Measurements from ENCODE around the gene RPLP2. TPM values are rescaled to one million over a fixed set of nuclear protein-coding genes. Genes with fewer than 3 reads are reported as not detected.

The RPLP2 gene
- total RNA-seq, 1 experiment from 2014 or later = 1,270 TPM

DNA sequence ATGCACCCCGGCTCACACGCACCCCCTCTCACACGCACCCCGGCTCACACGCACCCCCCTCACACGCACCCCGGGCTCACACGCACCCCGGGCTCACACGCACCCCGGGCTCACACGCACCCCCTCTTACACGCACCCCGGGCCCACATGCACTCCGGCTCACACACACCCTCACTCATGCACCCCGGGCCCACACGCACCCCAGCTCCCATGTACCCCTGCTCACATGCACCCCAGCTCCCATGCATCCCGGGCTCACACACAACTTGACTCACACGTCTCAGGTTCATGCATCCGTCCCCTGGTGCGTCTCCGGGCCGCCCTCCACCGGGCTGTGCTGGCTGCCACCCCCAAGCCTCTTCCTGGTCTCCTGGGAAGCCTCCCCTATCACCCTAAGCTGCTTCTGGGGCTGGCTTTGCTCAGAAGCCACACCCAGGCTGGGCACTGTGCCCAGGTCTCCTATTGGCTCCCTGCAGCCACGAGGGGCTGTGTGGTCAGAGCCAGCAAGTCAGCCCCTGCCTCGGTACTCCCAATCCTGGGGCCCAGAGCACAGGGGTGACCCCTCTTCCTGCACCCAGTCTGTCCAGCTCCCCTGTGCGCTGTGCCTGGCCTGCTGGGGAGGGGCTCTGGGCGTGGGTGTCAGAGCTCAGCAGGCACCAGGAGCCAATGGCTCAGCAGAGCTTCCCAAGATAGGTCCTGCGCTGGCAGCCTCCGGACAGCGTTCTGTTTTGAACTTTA is 49.8 kb downstream of the RPLP2 start:
- Histone ChIP-seq H3K4me1 (replicated peaks; ENCODE audit: insufficient read depth) (no peaks in the 10 kb centered on the region), H3K4me2 (no peak overlapping the region), H3K27me3 (ENCODE audit: insufficient read depth, low read depth) (no peaks in the 10 kb centered on the region), H3K9me3 (ENCODE audit: insufficient read depth, low read depth) (no peaks in the 10 kb centered on the region), H3F3A (ENCODE audit: insufficient read depth, low read depth) (no peaks in the 10 kb centered on the region), H3K79me2 (ENCODE audit: low read depth) (no peaks in the 10 kb centered on the region), H3K27ac (no peak overlapping the region), H3K36me3 (ENCODE audit: low read depth) (no peaks in the 10 kb centered on the region), H3K9me2 (ENCODE audit: insufficient read depth) (no peaks in the 10 kb centered on the region), H4K20me1 (ENCODE audit: insufficient read depth) (no peaks in the 10 kb centered on the region), H3K4me3 (no peak overlapping the region), H2AFZ (no peak overlapping the region)
- POLR2A ChIA-PET (ENCODE audit: unreplicated experiment) = no interaction called here
- CTCF ChIA-PET = no interaction called here
- BruUV-seq (replicated peaks) = no TSS peak
- peak in 1 of 2 experiments; percentile 45 for DNase-seq
- TF ChIP-seq, protein P1, sequence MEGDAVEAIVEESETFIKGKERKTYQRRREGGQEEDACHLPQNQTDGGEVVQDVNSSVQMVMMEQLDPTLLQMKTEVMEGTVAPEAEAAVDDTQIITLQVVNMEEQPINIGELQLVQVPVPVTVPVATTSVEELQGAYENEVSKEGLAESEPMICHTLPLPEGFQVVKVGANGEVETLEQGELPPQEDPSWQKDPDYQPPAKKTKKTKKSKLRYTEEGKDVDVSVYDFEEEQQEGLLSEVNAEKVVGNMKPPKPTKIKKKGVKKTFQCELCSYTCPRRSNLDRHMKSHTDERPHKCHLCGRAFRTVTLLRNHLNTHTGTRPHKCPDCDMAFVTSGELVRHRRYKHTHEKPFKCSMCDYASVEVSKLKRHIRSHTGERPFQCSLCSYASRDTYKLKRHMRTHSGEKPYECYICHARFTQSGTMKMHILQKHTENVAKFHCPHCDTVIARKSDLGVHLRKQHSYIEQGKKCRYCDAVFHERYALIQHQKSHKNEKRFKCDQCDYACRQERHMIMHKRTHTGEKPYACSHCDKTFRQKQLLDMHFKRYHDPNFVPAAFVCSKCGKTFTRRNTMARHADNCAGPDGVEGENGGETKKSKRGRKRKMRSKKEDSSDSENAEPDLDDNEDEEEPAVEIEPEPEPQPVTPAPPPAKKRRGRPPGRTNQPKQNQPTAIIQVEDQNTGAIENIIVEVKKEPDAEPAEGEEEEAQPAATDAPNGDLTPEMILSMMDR (conservative IDR thresholded peaks at IDR 0.05) = no peak
- no peak for TF ChIP-seq EZH2 (IDR thresholded peaks at IDR 0.05; ENCODE audit: low read depth)
- intact Hi-C loops (cut with micrococcal nuclease; ENCODE audit: unreplicated experiment) = no loop called here

DNA sequence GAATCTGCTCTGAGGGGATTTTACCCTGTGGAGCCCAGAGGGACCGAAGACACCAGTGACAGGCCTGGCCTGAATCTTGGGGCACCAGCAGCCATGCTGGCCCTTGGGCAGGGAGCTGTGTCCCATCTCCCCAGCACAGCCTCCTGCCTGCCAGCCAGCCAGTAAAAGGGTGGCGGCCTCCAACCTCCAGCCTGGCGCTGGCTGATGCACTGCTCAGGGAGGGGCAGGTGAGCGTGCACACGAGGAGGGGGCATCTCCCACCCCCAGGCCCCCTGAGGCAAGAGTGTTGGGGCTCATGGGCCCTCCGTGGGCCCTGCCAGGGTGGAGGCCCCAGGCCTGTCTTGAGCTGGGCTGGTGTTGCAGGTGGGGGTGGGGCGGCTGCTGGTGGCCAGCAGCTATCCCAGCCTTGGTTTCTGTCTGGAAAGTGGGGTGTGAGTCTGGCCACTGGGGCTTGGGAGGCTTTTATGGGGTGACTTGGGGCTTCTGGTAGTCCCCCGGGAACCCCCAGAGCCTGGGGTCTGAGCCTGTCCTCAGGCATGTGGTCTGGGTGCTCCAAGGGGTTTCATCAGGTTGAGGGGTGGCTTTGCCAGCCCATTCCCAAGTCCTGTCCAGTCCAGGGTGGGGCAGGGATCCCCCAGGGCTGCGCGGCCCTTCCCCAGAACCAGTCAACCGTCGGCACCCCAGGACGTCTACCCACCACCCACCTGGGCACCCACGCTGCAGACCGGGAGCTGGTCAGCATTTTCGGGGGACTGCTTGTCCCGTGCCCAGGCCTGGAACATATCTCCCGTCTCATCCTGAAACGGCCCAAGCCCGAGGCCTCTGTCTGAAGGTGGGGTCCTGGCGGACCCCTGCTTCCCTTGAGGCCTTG is 50.7 kb downstream of the RPLP2 start:
- H3K9me2 ChIP-seq (ENCODE audit: insufficient read depth) = no peaks in the 10 kb centered on the region
- H3K27ac ChIP-seq = no peak overlapping the region
- H3K4me1 ChIP-seq (replicated peaks; ENCODE audit: insufficient read depth) = no peaks in the 10 kb centered on the region
- BruUV-seq (replicated peaks) = no TSS peak
- no peak overlapping the region for H3K4me2 ChIP-seq
- no peak overlapping the region for H2AFZ ChIP-seq
- CTCF ChIA-PET = no interaction called here
- H4K20me1 ChIP-seq (ENCODE audit: insufficient read depth) = no peaks in the 10 kb centered on the region
- H3K36me3 ChIP-seq (ENCODE audit: low read depth) = no peaks in the 10 kb centered on the region
- H3K27me3 ChIP-seq (ENCODE audit: insufficient read depth, low read depth) = no peaks in the 10 kb centered on the region
- no peak overlapping the region for H3K4me3 ChIP-seq
- DNase-seq = no peak
- H3K9me3 ChIP-seq (ENCODE audit: insufficient read depth, low read depth) = no peaks in the 10 kb centered on the region
- POLR2A ChIA-PET (ENCODE audit: unreplicated experiment) = no interaction called here
- TF ChIP-seq, protein P1 (conservative IDR thresholded peaks at IDR 0.05) = no peak
- no peak for TF ChIP-seq EZH2 (IDR thresholded peaks at IDR 0.05; ENCODE audit: low read depth)
- no peaks in the 10 kb centered on the region for H3K79me2 ChIP-seq (ENCODE audit: low read depth)
- intact Hi-C loops (cut with micrococcal nuclease; ENCODE audit: unreplicated experiment) = no loop called here
- H3F3A ChIP-seq (ENCODE audit: insufficient read depth, low read depth) = no peaks in the 10 kb centered on the region

DNA sequence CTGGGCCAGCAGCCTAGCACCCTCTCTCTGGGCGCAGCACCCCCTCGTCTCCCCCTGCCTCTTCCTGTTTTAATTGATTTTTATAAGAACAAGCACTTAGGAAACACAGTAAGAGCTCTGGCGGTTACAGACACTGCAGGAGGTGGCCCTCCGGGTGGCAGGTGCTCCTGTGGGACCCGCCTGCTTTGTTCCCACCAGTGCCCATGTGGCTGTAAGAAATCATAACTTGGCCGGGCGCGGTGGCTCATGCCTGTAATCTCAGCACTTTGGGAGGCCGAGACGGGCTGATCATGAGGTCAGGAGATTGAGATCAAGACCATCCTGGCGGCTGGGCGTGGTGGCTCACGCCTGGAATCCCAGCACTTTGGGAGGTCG is 51.3 kb downstream of the RPLP2 start:
- H3K4me3 ChIP-seq = no peak overlapping the region
- no peaks in the 10 kb centered on the region for H3K27me3 ChIP-seq (ENCODE audit: insufficient read depth, low read depth)
- POLR2A ChIA-PET (ENCODE audit: unreplicated experiment) = no interaction called here
- no peaks in the 10 kb centered on the region for H3K9me2 ChIP-seq (ENCODE audit: insufficient read depth)
- CTCF ChIA-PET = no interaction called here
- H3K9me3 ChIP-seq (ENCODE audit: insufficient read depth, low read depth) = no peaks in the 10 kb centered on the region
- no peak overlapping the region for H3K27ac ChIP-seq
- TF ChIP-seq, protein P1 (conservative IDR thresholded peaks at IDR 0.05) = no peak
- TF ChIP-seq EZH2 (IDR thresholded peaks at IDR 0.05; ENCODE audit: low read depth) = no peak
- H3K36me3 ChIP-seq (ENCODE audit: low read depth) = no peaks in the 10 kb centered on the region
- no peaks in the 10 kb centered on the region for H3F3A ChIP-seq (ENCODE audit: insufficient read depth, low read depth)
- H4K20me1 ChIP-seq (ENCODE audit: insufficient read depth) = no peaks in the 10 kb centered on the region; the same call in 1 of the 2 replicates
- BruUV-seq (replicated peaks) = no TSS peak
- no peaks in the 10 kb centered on the region for H3K4me1 ChIP-seq (replicated peaks; ENCODE audit: insufficient read depth)
- no peaks in the 10 kb centered on the region for H3K79me2 ChIP-seq (ENCODE audit: low read depth)
- H3K4me2 ChIP-seq = no peak overlapping the region
- no peak overlapping the region for H2AFZ ChIP-seq
- DNase-seq = no peak
- intact Hi-C loops (cut with micrococcal nuclease; ENCODE audit: unreplicated experiment) = no loop called here
